ENCODE results near the gene OR10H2. TPM values are rescaled to one million over a fixed set of nuclear protein-coding genes. Genes with fewer than 3 reads are reported as not detected.

Gene OR10H2
- total RNA-seq, 1 donor from 2014 or later = not detected

- peaks cover 2% of the 10 kb centered on the region for H3K27me3 Mint-ChIP-seq (ENCODE audit: unreplicated experiment)
- peaks cover 18% of the 10 kb centered on the region for H3K9me3 Mint-ChIP-seq (ENCODE audit: unreplicated experiment)
- no peak for TF ChIP-seq CTCF (IDR thresholded peaks at IDR 0.05; ENCODE audit: partially characterized antibody, unreplicated experiment)
- no peak for DNase-seq
- H3K4me1 Mint-ChIP-seq (ENCODE audit: low read depth, unreplicated experiment) = no peaks in the 10 kb centered on the region
- no peak overlapping the region for H3K27ac Mint-ChIP-seq (ENCODE audit: unreplicated experiment)
- peaks cover 7% of the 10 kb centered on the region for H3K36me3 Mint-ChIP-seq (ENCODE audit: unreplicated experiment)
- no peak overlapping the region for H3K4me3 Mint-ChIP-seq (ENCODE audit: unreplicated experiment)
Measured at GRCh38 chr19:15684828-15685227, 43.0 kb upstream of the OR10H2 start.

GRCh38 chr19:15696654-15697194 is 31.1 kb upstream of the OR10H2 start:
- no peak for DNase-seq
- Mint-ChIP-seq H3K27ac (ENCODE audit: unreplicated experiment) (no peak overlapping the region), H3K27me3 (ENCODE audit: unreplicated experiment) (no peaks in the 10 kb centered on the region), H3K4me3 (ENCODE audit: unreplicated experiment) (no peak overlapping the region), H3K36me3 (ENCODE audit: unreplicated experiment) (no peaks in the 10 kb centered on the region), H3K4me1 (ENCODE audit: low read depth, unreplicated experiment) (no peaks in the 10 kb centered on the region), H3K9me3 (ENCODE audit: unreplicated experiment) (no peaks in the 10 kb centered on the region)
- TF ChIP-seq CTCF (IDR thresholded peaks at IDR 0.05; ENCODE audit: partially characterized antibody, unreplicated experiment) = no peak

GRCh38 chr19:15701757-15702533 is 25.9 kb upstream of the OR10H2 start:
- Mint-ChIP-seq H3K4me1 (ENCODE audit: low read depth, unreplicated experiment) (no peaks in the 10 kb centered on the region), H3K27me3 (ENCODE audit: unreplicated experiment) (no peaks in the 10 kb centered on the region), H3K27ac (ENCODE audit: unreplicated experiment) (no peak overlapping the region), H3K9me3 (ENCODE audit: unreplicated experiment) (no peaks in the 10 kb centered on the region), H3K36me3 (ENCODE audit: unreplicated experiment) (no peaks in the 10 kb centered on the region), H3K4me3 (ENCODE audit: unreplicated experiment) (no peak overlapping the region)
- no peak for TF ChIP-seq CTCF (IDR thresholded peaks at IDR 0.05; ENCODE audit: partially characterized antibody, unreplicated experiment)
- DNase-seq = no peak

- no peaks in the 10 kb centered on the region for H3K27me3 Mint-ChIP-seq (ENCODE audit: unreplicated experiment)
- no peak for DNase-seq
- H3K27ac Mint-ChIP-seq (ENCODE audit: unreplicated experiment) = no peak overlapping the region
- no peaks in the 10 kb centered on the region for H3K36me3 Mint-ChIP-seq (ENCODE audit: unreplicated experiment)
- no peak for TF ChIP-seq CTCF (IDR thresholded peaks at IDR 0.05; ENCODE audit: partially characterized antibody, unreplicated experiment)
- no peak overlapping the region for H3K4me3 Mint-ChIP-seq (ENCODE audit: unreplicated experiment)
- no peaks in the 10 kb centered on the region for H3K9me3 Mint-ChIP-seq (ENCODE audit: unreplicated experiment)
- H3K4me1 Mint-ChIP-seq (ENCODE audit: low read depth, unreplicated experiment) = no peaks in the 10 kb centered on the region
Measured at GRCh38 chr19:15702534-15702930, 25.3 kb upstream of the OR10H2 start.

GRCh38 chr19:15714638-15715037 is 13.2 kb upstream of the OR10H2 start:
- DNase-seq = no peak
- peaks cover 7% of the 10 kb centered on the region for H3K9me3 Mint-ChIP-seq (ENCODE audit: unreplicated experiment)
- no peak for TF ChIP-seq CTCF (IDR thresholded peaks at IDR 0.05; ENCODE audit: partially characterized antibody, unreplicated experiment)
- H3K4me3 Mint-ChIP-seq (ENCODE audit: unreplicated experiment) = no peak overlapping the region
- H3K4me1 Mint-ChIP-seq (ENCODE audit: low read depth, unreplicated experiment) = no peaks in the 10 kb centered on the region
- H3K27me3 Mint-ChIP-seq (ENCODE audit: unreplicated experiment) = peaks cover 4% of the 10 kb centered on the region
- no peak overlapping the region for H3K27ac Mint-ChIP-seq (ENCODE audit: unreplicated experiment)
- H3K36me3 Mint-ChIP-seq (ENCODE audit: unreplicated experiment) = no peaks in the 10 kb centered on the region
